Measurements from ENCODE around the gene MATN3.

The MATN3 gene

DNA sequence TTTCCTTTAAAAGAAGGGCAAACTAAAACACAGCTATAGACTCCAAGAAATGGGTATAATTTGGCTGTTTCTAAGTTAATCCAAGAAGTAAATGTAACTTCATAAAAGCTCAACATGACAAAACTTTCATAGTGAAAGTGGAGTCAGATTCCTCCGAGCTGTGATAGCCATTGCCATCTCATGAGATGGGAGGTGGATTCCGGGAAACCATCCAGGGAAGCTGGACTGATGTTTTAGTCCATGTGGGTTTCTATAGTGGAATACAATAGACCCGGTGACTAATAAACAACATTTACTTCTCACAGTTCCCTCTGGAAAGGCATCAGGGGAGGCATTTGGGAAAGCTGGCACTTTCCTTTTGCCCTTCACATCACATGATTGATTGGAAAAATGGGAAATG is 49.0 kb upstream of the MATN3 start:
- ATAC-seq: no peak
- no peak for TF ChIP-seq SNAI2 (CRISPR knock-in tag; IDR thresholded peaks at IDR 0.05)
- no peak for TF ChIP-seq CSDC2 (CRISPR knock-in tag; IDR thresholded peaks at IDR 0.05)
- no peak for TF ChIP-seq ARNTL (CRISPR knock-in tag; IDR thresholded peaks at IDR 0.05; ENCODE audit: borderline replicate concordance, low read depth)
- TF ChIP-seq POU6F1 (CRISPR knock-in tag; IDR thresholded peaks at IDR 0.05; ENCODE audit: borderline replicate concordance, low read depth): no peak
- TF ChIP-seq, protein P1, sequence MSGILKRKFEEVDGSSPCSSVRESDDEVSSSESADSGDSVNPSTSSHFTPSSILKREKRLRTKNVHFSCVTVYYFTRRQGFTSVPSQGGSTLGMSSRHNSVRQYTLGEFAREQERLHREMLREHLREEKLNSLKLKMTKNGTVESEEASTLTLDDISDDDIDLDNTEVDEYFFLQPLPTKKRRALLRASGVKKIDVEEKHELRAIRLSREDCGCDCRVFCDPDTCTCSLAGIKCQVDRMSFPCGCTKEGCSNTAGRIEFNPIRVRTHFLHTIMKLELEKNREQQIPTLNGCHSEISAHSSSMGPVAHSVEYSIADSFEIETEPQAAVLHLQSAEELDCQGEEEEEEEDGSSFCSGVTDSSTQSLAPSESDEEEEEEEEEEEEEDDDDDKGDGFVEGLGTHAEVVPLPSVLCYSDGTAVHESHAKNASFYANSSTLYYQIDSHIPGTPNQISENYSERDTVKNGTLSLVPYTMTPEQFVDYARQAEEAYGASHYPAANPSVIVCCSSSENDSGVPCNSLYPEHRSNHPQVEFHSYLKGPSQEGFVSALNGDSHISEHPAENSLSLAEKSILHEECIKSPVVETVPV (CRISPR knock-in tag; IDR thresholded peaks at IDR 0.05): no peak
- no peak for TF ChIP-seq ZFP30 (CRISPR knock-in tag; IDR thresholded peaks at IDR 0.05)
- TF ChIP-seq OSR1 (CRISPR knock-in tag; IDR thresholded peaks at IDR 0.05): no peak
- TF ChIP-seq TOX (CRISPR knock-in tag; IDR thresholded peaks at IDR 0.05; ENCODE audit: borderline replicate concordance): no peak

GRCh38 chr2:20060106-20060505 is 47.6 kb upstream of the MATN3 start:
- ATAC-seq: no peak
- TF ChIP-seq BACH2 (CRISPR knock-in tag; IDR thresholded peaks at IDR 0.05; ENCODE audit: borderline replicate concordance) (no peak), ZFP3 (CRISPR knock-in tag; IDR thresholded peaks at IDR 0.05) (no peak), TCF4 (CRISPR knock-in tag; IDR thresholded peaks at IDR 0.05; ENCODE audit: borderline replicate concordance) (no peak), ARNTL (CRISPR knock-in tag; IDR thresholded peaks at IDR 0.05; ENCODE audit: borderline replicate concordance, low read depth) (no peak), ZFP30 (CRISPR knock-in tag; IDR thresholded peaks at IDR 0.05) (no peak), PPARA (CRISPR knock-in tag; IDR thresholded peaks at IDR 0.05; ENCODE audit: borderline replicate concordance) (no peak), ESRRG (CRISPR knock-in tag; IDR thresholded peaks at IDR 0.05) (no peak), GLIS3 (CRISPR knock-in tag; IDR thresholded peaks at IDR 0.05) (no peak), SNAI2 (CRISPR knock-in tag; IDR thresholded peaks at IDR 0.05) (no peak), ZNF565 (CRISPR knock-in tag; conservative IDR thresholded peaks at IDR 0.05; ENCODE audit: low read depth) (no peak), TSHZ2 (CRISPR knock-in tag; IDR thresholded peaks at IDR 0.05) (no peak), ISL1 (CRISPR knock-in tag; IDR thresholded peaks at IDR 0.05) (no peak), TOX (CRISPR knock-in tag; IDR thresholded peaks at IDR 0.05; ENCODE audit: borderline replicate concordance) (no peak), ZC3H10 (CRISPR knock-in tag; IDR thresholded peaks at IDR 0.05) (no peak), ZNF8 (CRISPR knock-in tag; IDR thresholded peaks at IDR 0.05) (no peak), POU6F1 (CRISPR knock-in tag; IDR thresholded peaks at IDR 0.05; ENCODE audit: borderline replicate concordance, low read depth) (no peak)
- TF ChIP-seq, protein P2, sequence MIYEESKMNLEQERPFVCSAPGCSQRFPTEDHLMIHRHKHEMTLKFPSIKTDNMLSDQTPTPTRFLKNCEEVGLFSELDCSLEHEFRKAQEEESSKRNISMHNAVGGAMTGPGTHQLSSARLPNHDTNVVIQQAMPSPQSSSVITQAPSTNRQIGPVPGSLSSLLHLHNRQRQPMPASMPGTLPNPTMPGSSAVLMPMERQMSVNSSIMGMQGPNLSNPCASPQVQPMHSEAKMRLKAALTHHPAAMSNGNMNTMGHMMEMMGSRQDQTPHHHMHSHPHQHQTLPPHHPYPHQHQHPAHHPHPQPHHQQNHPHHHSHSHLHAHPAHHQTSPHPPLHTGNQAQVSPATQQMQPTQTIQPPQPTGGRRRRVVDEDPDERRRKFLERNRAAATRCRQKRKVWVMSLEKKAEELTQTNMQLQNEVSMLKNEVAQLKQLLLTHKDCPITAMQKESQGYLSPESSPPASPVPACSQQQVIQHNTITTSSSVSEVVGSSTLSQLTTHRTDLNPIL (CRISPR knock-in tag; IDR thresholded peaks at IDR 0.05; ENCODE audit: low read depth): no peak
- TF ChIP-seq, protein P1 (CRISPR knock-in tag; IDR thresholded peaks at IDR 0.05): no peak
- TF ChIP-seq, protein P3, sequence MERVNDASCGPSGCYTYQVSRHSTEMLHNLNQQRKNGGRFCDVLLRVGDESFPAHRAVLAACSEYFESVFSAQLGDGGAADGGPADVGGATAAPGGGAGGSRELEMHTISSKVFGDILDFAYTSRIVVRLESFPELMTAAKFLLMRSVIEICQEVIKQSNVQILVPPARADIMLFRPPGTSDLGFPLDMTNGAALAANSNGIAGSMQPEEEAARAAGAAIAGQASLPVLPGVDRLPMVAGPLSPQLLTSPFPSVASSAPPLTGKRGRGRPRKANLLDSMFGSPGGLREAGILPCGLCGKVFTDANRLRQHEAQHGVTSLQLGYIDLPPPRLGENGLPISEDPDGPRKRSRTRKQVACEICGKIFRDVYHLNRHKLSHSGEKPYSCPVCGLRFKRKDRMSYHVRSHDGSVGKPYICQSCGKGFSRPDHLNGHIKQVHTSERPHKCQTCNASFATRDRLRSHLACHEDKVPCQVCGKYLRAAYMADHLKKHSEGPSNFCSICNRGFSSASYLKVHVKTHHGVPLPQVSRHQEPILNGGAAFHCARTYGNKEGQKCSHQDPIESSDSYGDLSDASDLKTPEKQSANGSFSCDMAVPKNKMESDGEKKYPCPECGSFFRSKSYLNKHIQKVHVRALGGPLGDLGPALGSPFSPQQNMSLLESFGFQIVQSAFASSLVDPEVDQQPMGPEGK (CRISPR knock-in tag; IDR thresholded peaks at IDR 0.05; ENCODE audit: borderline replicate concordance): no peak

Measured in SK-N-SH treated with all-trans-retinoic acid at 6 μM for 48 hours (cell line).